Breast epithelium (tissue), 4 donors: ENCODE measurements around the gene RGS1. TPM values are rescaled to one million over a fixed set of nuclear protein-coding genes. Genes with fewer than 3 reads are reported as not detected.

Experiments used
- DNase-seq, 2 donors: peaks; one replicate each; pipeline ENCODE4 v3.0.0-alpha.2; 2019; ENCODE audit warnings: low spot score in 2 of 2
- H3K27ac ChIP-seq, 2 donors: fragments of 200-600 bp; sonication (generic) in 1 of 2; one replicate each; pipeline ENCODE4 v1.5.1; 2016 to 2019; ENCODE audit warnings: mild to moderate bottlenecking in 1 of 2
- H3K27me3 ChIP-seq, 2 donors: fragments of 200-600 bp; sonication (generic) in 1 of 2; one replicate each; pipeline versions ENCODE4 v1.5.1 to v1.6.0; 2017 to 2019; ENCODE audit warnings: control low read depth in 1 of 2, mild to moderate bottlenecking in 1 of 2
- H3K36me3 ChIP-seq: fragments of 200-600 bp; one replicate; pipeline ENCODE4 v1.5.1; 2019
- H3K4me1 ChIP-seq, 2 donors: fragments of 200-600 bp; sonication (generic); one replicate each; pipeline ENCODE4 v1.5.1; 2016 to 2019; ENCODE audit warnings: control low read depth in 1 of 2
- H3K4me3 ChIP-seq, 3 donors: fragments of 200-600 bp; sonication (generic); 1 replicate in 2 of 3; 2 replicates in 1 of 3; pipeline ENCODE4 v1.5.1; 2016 to 2019; ENCODE audit warnings: mild to moderate bottlenecking in 3 of 3, moderate library complexity in 2 of 3
- H3K9me3 ChIP-seq, 2 donors: fragments of 200-600 bp; sonication (generic) in 1 of 2; one replicate each; pipeline ENCODE4 v1.5.1; 2016 to 2019; ENCODE audit warnings: control low read depth in 1 of 2
- POLR2A ChIP-seq: fragments of 450-650 bp; IDR thresholded peaks from one replicate; pipeline ENCODE4 v1.6.1; 2016; ENCODE audit warnings: antibody characterized with exemption, mild to moderate bottlenecking, moderate library complexity
- POLR2AphosphoS5 ChIP-seq, 3 donors: sonication (generic); formaldehyde crosslinking; IDR thresholded peaks; one replicate each; pipeline ENCODE4 v1.6.1; 2017; ENCODE audit warnings: antibody characterized with exemption in 3 of 3
- intact Hi-C: fragments of 100-400 bp; cut with DNase I; formaldehyde crosslinking; loops from one replicate; pipeline ENCODE4 v1.15.1; 2023; ENCODE audit warnings: low total_unique reads
- total RNA-seq, 3 donors: library from RNA; depleted of rRNA; stranded (reverse); fragments of >200 nt; gene quantifications; one replicate each; pipeline ENCODE4 v1.1.0, GENCODE V29; 2016
- TF ChIP-seq, protein P1 (sequence below), 3 donors: fragments of 450-650 bp; IDR thresholded peaks; one replicate each; pipeline ENCODE4 v1.5.1; 2016 to 2017; ENCODE audit warnings: antibody characterized with exemption in 3 of 3, mild to moderate bottlenecking in 3 of 3, moderate library complexity in 3 of 3

The RGS1 gene
- total RNA-seq, 3 donors from 2014 or later, result 13.6 to 210 (median 189) TPM

DNA sequence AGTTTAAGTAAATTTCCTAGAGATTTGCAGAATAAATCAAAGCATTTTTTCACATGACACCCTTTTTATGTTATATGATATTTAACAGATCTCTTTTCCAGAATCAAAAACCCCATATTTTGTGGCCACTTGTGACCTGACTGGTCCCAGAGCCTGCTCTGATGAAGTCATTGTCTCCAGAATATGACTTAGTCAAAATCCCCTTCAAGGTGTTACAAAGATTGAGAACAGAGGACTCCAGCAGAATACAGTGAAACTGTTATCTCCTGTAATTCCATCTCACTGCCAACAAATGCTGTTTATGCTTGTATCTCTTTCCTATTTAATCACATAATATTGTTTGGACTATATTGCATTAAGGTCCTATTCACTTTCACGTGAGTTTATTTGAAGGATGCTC is 25.6 kb downstream of the RGS1 start:
- no peak overlapping the region for H3K27ac ChIP-seq
- no peaks in the 10 kb centered on the region for H3K27me3 ChIP-seq
- no peak for DNase-seq
- no peaks in the 10 kb centered on the region for H3K36me3 ChIP-seq
- no peak overlapping the region for H3K4me3 ChIP-seq
- no peak for TF ChIP-seq POLR2AphosphoS5 (IDR thresholded peaks at IDR 0.05)
- TF ChIP-seq POLR2A, result no peak
- TF ChIP-seq, protein P1, sequence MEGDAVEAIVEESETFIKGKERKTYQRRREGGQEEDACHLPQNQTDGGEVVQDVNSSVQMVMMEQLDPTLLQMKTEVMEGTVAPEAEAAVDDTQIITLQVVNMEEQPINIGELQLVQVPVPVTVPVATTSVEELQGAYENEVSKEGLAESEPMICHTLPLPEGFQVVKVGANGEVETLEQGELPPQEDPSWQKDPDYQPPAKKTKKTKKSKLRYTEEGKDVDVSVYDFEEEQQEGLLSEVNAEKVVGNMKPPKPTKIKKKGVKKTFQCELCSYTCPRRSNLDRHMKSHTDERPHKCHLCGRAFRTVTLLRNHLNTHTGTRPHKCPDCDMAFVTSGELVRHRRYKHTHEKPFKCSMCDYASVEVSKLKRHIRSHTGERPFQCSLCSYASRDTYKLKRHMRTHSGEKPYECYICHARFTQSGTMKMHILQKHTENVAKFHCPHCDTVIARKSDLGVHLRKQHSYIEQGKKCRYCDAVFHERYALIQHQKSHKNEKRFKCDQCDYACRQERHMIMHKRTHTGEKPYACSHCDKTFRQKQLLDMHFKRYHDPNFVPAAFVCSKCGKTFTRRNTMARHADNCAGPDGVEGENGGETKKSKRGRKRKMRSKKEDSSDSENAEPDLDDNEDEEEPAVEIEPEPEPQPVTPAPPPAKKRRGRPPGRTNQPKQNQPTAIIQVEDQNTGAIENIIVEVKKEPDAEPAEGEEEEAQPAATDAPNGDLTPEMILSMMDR (IDR thresholded peaks at IDR 0.05), result no peak
- no peaks in the 10 kb centered on the region for H3K9me3 ChIP-seq
- intact Hi-C loops, result no loop called here
- no peaks in the 10 kb centered on the region for H3K4me1 ChIP-seq

DNA sequence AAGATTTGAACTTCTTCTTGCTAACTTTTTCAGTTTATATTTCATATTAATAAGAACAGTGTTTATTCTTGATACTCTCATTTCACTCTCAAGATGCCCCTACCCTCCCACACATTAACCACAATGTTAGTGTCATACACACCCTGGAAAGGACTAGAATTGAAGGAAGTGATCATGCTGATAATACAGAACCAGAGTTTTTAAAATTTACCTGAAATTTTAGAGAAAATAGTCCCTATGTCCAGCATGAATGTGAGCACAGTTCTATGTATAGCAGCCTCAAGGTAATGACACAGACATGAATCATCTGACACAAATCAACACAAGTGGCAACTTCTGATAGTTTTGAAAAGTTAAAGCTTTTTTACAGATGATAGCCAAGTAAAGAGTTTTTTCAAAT is 26.0 kb downstream of the RGS1 start:
- Histone ChIP-seq H3K4me1 (no peaks in the 10 kb centered on the region), H3K4me3 (no peak overlapping the region), H3K36me3 (no peaks in the 10 kb centered on the region), H3K27me3 (no peaks in the 10 kb centered on the region), H3K9me3 (no peaks in the 10 kb centered on the region), H3K27ac (no peak overlapping the region)
- intact Hi-C loops, result no loop called here
- TF ChIP-seq POLR2AphosphoS5 (IDR thresholded peaks at IDR 0.05), result no peak
- TF ChIP-seq, protein P1 (IDR thresholded peaks at IDR 0.05), result no peak
- no peak for DNase-seq

GRCh38 chr1:192602757-192603156 is 27.2 kb downstream of the RGS1 start:
- H3K27ac ChIP-seq, result no peak overlapping the region
- no peak overlapping the region for H3K4me3 ChIP-seq
- H3K9me3 ChIP-seq, result no peaks in the 10 kb centered on the region
- no peaks in the 10 kb centered on the region for H3K36me3 ChIP-seq
- no peak for TF ChIP-seq POLR2A
- no peak for TF ChIP-seq POLR2AphosphoS5 (IDR thresholded peaks at IDR 0.05)
- TF ChIP-seq, protein P1 (IDR thresholded peaks at IDR 0.05), result no peak
- H3K4me1 ChIP-seq, result no peaks in the 10 kb centered on the region
- intact Hi-C loops, result no loop called here
- no peak for DNase-seq
- no peaks in the 10 kb centered on the region for H3K27me3 ChIP-seq

DNA sequence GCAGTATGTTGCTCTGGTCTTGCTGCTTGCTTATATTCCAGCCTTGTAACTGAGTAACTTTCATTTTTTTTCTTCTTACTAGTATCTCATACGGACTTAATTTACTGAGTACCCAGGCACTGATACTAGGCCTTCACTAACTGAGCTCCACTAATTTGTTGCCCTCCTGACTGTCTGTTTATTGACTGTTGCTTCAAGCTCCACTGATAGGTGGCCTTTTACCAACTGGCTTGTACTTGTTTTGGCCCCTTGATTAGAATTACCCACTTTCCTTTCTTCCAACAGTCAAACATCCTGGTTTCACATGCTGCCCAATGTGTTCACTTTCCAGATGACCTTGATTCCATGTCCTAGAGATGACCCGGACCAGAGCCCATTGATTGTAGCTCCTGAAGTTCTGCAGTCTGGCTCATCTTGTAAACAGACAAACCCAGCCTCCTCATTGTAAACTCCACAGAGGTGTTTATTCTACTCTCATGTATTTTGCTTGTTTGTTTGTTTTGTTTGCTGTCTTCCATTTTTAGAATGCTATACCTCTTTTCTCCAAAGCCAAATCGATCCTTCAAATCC is 27.7 kb downstream of the RGS1 start:
- Histone ChIP-seq H3K27me3 (no peaks in the 10 kb centered on the region), H3K27ac (no peak overlapping the region), H3K4me1 (no peaks in the 10 kb centered on the region), H3K36me3 (no peaks in the 10 kb centered on the region), H3K4me3 (no peak overlapping the region), H3K9me3 (no peaks in the 10 kb centered on the region)
- no peak for TF ChIP-seq POLR2A
- TF ChIP-seq POLR2AphosphoS5 (IDR thresholded peaks at IDR 0.05), result no peak
- TF ChIP-seq, protein P1 (IDR thresholded peaks at IDR 0.05), result no peak
- no peak for DNase-seq
- intact Hi-C loops, result no loop called here

DNA sequence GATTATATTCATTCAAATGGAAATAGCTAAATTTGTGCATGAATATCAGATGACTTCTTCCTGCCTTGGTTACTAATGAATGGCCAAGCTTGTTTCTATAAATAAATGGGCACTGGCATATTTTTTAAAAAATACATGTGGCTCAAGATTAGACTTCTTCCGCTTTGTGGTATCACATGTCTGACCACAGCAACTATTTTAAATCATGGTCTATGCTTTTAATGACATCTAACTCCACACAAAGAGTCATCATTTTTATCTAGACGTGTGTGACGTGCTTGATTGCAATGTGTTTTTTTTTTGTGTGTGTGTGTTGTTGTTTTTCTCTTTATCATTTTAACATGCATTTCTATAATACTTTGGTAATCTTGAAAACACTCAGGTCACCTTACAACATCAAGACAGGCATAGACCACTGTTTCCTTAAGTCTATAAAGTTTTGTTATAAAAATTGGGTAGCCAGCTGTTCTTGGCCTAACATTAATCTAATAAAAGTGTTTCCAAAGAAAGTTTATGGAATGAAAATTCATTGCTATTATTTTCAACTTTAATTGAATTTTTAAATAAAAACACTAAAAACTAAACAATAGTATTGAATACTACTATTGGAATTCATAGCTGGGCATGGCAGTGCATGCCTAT is 29.5 kb downstream of the RGS1 start:
- no peaks in the 10 kb centered on the region for H3K9me3 ChIP-seq
- H3K36me3 ChIP-seq, result no peaks in the 10 kb centered on the region
- intact Hi-C loops, result no loop called here
- no peak overlapping the region for H3K27ac ChIP-seq
- DNase-seq, result no peak
- H3K4me1 ChIP-seq, result no peaks in the 10 kb centered on the region
- TF ChIP-seq POLR2A (no peak), POLR2AphosphoS5 (IDR thresholded peaks at IDR 0.05) (no peak)
- TF ChIP-seq, protein P1 (IDR thresholded peaks at IDR 0.05), result no peak
- no peak overlapping the region for H3K4me3 ChIP-seq
- no peaks in the 10 kb centered on the region for H3K27me3 ChIP-seq
